Left renal pelvis (tissue), 4 donors: ENCODE data around the gene CD38. TPM values are rescaled to one million over a fixed set of nuclear protein-coding genes. Genes with fewer than 3 reads are reported as not detected.
"Not testable (repeated sequence)": the region's sequence is repeated elsewhere in the genome, so short reads cannot be mapped to it uniquely, and the experiment has no call there.

Experiments
- DNase-seq, 4 donors: peaks; one replicate each; pipeline ENCODE4 v3.0.0-alpha.2; 2013; ENCODE audit warnings: low read depth in 4 of 4, low spot score in 3 of 4
- polyA plus RNA-seq, 4 donors: library from polyadenylated mRNA; unstranded; fragments of 120-200 nt; gene quantifications; one replicate each; pipeline ENCODE4 v1.2.1, GENCODE V29; 2013; ENCODE audit not compliant: insufficient read length in 4 of 4

CD38 gene
- polyA plus RNA-seq, result 1 to 10 TPM in 2 of 4 donors, under 1 TPM in 2; 0.93 to 1.2 (median 1.0) TPM

DNA sequence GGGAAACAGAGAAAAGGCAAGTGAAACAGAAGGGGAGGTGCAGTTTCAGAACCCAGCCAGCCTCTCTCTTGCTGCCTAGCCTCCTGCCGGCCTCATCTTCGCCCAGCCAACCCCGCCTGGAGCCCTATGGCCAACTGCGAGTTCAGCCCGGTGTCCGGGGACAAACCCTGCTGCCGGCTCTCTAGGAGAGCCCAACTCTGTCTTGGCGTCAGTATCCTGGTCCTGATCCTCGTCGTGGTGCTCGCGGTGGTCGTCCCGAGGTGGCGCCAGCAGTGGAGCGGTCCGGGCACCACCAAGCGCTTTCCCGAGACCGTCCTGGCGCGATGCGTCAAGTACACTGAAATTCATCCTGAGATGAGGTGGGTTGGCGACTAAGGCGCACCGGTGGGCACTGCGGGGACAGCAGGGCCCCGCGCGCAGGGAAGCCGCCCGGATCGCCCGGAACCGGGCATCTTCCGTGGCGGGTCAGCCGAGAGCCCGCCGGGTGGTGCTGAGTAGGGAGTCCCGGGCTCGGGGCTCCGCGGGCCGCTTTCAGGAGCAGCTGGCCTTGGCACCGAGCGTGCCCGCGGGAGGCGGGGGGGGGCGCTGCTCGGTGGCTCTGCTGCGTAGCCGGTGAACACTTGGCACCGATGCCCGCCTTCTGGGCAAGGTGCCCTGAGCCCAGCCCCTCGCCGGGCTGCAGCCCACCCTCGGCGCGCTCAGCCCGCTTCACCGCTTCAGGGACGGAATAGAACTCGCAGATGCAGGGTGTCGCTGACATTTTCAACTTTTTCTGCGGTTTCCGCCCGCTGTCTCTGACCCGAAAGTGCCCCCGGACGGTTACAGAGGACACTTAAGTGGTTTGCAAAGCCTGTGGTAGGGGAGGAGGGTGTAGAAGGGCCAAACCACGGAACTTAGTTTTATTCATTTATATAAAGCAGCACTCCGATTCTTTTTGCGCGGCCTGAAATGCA, at the start of gene CD38:
TSS of gene CD38 (plus strand) at position 40 of the 953 bp plus-strand sequence. CDS start at position 127, 87 bp downstream.
- DNase-seq, result peak in 2 of 4 donors; percentile 15 to 21

- DNase-seq, result no peak
These were observed 48.1 kb upstream of the CD38 start for GRCh38 chr4:15729910-15730533.

DNA sequence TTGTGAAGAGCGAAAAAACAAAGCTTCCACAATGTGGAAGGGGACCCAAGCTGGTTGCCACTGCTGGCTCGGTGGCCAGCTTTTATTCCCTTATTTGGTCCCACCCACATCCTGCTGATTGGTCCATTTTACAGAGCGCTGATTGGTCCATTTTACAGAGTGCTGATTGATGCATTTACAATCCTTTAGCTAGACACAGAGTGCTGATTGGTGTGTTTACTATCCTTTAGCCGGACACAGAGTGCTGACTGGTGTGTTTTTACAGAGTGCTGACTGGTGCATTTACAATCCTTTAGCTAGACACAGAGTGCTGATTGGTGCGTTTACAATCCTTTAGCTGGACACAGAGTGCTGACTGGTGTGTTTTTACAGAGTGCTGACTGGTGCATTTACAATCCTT, 45.1 kb upstream of the CD38 start:
- not testable (repeated sequence) for DNase-seq

DNA sequence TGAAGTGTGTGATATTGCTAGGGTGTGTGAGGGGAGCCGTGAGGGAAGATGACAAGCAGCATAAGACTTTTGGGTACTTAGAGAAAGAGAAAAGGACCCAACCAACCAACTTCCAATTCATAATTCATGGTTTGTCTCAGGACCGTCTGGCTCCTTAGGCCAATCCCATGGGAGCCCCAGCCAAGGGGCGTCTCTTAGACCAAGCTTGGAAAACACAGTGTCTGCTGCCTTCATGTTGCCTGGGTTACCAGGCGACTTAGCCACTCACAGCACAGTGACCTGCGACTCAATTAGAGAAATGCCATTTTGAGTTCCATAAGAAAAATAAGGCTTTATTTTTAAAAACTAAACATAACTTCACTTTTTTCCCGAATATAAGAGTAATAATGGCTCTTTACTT, 42.6 kb upstream of the CD38 start:
- no peak for DNase-seq

DNA sequence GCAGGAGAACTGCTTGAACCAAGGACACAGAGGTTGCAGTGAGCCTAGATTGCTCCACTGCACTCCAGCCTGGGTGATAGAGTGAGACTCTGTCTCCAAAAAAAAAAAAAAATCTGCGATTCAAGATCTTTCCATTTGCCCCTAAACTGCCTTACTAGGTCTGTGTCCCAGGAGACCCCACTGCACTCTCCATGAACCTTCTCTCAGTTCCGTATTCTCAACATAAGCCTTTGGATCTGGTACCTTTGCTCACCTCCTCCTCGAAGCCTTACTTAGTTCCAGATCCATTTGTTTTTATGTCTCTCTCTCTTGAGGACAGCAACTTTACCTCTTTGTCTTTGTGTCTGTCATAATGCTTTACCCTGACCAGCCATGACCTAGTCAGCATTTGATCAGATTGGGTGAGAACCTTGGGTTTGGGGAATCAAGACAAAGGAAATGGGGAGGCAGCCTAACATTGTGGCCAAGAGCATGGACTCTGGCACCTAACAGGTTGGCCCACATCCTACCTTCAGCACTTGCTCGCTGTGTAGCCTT, 41.5 kb upstream of the CD38 start:
- DNase-seq, result no peak

GRCh38 chr4:15737255-15737654, 40.9 kb upstream of the CD38 start:
- DNase-seq, result no peak

GRCh38 chr4:15738877-15739276, 39.3 kb upstream of the CD38 start:
- DNase-seq, result no peak

DNA sequence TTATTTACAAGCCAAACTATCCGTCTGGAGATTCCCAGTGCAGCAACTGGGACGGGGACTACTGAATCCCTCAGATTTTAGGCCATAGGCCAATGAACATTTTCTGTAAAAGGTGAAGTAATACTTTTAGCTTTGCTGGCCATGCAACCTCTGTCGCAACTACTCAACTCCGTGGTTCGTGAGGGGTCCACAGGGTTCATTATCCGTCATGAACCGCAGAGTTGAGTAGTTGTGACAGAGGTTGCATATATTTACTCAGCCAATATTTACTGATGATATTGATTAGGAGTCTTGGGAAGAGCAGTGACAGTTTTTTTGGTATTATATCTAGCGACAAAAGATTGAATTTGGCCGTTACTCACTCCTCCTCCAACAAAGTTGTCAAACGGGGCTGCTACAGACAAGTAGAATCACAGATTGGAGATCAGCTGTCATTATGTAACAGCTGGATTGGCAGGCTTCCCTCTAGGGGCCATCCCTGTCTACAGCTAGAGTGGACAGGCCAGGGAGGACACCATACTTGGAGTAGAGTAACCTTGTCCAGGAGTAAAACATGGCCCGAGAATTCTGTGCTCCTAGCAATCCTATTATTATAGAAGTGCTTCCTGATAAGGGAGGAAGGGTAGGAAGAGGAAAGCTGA, 37.2 kb upstream of the CD38 start:
- DNase-seq, result no peak

DNA sequence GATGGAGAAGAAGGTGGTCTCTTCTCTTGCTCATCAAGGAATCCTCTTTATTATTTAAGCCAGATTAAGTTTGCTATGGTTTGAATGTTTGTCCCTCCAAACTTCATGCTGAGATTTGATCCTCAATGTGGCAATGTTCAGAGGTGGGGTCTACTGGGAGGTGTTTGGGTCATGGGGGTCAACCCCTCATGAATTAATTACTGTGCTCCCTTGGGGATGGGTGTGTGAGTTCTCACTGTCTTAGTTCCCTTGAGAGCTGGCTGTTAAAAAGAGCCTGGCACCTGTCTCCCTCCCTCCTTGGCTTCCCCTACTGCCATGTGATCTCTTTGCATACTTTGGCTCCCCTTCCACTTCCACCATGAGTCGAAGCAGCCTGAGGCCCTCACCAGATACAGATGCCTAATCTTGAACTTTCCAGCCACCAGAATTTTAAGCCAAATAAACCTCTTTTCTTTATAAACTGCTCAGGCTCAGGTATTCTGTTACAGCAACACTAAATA, 36.0 kb upstream of the CD38 start:
- no peak for DNase-seq

GRCh38 chr4:15742637-15743036, 35.5 kb upstream of the CD38 start:
- DNase-seq, result no peak

GRCh38 chr4:15744016-15744545, 34.0 kb upstream of the CD38 start:
- DNase-seq, result no peak

DNA sequence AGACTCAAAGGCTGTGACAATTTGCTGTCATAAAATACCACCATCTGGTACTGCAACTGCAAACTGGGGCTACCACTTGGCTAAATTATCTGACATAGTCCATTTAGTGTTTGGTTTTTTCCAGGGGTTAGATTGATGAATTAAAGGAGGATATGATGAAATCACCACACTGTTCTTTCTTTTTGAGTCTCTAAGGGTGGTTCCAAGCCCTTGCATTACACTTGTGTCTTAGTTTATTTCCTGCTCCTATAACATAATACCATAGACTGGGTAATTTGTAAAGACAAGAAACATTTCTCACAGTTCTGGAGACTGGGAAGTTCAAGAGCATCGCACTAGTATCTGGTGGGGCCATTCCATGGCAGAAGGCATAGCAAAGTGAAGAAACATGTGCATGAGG, 32.0 kb upstream of the CD38 start:
- DNase-seq, result no peak

DNA sequence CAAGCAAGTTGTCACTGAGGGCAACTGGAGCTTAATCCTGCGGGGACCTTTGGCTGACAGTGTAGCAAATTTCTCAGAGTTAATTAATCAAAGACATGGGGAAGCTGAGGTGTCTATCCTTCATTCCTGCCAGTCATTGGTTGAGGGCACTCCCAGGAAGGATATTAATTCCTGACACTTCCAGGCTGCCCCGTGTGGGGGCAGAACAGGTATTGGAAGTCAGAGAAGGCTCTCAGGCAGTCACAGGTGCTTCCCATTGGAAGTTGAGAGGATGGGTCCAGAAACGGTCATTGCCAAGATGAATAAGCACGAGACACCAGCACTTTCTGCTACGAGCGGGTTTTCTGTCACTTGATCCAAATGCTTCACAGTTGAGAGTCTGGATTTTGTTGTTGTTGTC, 29.1 kb upstream of the CD38 start:
- DNase-seq, result no peak

GRCh38 chr4:15751153-15751552, 27.0 kb upstream of the CD38 start:
- DNase-seq, result no peak

GRCh38 chr4:15753081-15753480, 25.0 kb upstream of the CD38 start:
- DNase-seq, result no peak

DNA sequence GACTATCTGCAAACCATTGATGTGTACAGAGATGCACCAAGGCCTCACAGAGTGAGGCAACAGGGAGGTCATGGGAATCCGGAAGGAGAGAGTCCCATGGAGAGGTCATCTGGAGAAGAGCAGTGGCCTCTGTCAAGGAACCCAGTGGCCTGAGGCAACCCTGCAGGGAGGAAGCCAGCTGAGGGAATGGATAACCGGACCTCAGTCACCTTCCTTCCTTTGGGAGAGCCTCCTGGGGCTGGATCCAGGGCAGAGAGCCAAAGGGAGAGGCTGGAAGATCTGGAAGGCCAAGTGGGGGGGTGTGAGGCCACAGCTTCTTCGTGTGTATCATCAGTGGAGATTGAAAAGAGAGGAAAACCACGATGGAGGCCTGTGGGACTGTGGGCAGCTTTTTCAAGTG, 24.3 kb upstream of the CD38 start:
- DNase-seq, result no peak

- DNase-seq, result no peak
These were observed 23.8 kb upstream of the CD38 start for GRCh38 chr4:15754323-15754722.

DNA sequence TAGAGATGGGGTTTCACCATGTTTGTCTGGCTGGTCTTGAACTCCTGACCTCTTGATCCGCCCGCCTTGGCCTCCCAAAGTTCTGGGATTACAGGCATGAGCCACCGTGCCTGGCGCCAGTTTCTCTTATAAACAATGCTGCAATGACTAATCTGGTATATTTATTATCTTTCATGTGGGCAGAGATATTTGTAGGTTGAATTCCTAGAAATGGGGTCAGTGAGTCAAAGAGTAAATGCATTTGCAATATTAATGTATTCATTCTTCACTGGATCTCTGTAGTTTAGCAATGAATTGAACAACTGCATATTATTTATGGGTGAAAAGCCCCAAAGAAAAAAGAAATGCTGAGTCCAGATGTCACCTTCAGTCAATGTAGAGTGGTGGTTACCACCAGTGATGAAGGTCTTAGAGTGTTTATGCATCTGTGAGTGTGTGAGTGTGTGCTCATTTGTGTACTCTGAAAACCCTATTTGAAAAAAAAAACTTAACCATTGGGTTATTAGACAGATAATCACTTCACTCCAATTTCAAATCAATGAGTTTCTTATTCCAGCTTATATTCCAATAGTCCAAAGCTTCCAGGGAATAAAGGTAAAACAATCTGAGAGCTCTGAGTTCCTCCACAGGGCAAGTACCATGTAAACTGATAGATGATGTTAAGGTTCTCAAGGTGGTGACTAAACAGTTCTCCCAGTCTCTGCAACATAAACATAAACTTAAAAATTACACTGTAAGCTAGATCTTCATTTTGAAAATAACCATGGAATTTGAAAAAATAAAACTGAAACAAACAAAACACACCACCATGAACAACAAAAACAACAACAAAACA, 22.6 kb upstream of the CD38 start:
- no peak for DNase-seq

DNA sequence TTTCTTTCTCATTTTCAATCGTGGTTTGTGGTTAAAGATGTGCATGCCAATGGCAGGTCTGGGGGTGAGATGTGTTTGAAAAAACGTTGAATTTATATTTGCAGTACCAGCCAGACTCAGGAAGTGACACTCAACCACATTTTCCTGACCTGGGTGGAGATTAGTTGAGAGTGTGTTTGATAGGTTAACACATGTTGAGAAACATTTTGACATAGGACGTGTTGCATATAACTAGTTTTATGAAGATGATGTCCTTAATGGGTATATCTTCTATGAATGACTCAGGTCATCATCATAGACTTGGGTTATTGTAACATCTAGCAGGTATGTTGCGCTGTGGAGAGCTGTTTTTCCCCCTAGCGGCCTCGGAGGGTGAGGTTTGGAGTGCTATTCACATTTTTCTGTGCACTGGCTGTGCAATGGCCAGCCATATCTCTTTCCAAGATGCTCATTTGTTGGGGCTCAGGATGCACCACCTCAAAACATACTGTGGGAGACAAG, 21.7 kb upstream of the CD38 start:
- no peak for DNase-seq

DNA sequence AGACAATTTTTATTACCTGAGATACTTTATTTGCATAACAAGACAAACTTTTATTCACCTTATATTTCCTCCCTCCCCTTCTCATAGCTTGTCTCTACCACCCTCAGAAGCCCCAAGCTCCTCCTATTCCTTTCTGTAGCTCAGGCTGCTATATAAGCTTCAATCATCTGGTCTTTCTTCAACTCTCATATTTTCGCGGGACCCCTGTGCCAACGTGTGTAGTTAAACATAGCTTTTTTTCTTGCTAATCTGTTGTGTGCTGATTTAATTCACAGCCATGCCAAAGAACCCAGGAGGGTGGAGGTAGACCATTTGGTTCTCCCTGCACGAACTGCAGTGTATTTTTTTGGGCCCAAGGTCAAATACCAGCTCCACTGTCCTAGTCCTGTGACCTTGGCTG, 21.1 kb upstream of the CD38 start:
- no peak for DNase-seq
